ENCODE results near the gene MOK.
"Not testable (repeated sequence)": the region's sequence is repeated elsewhere in the genome, so short reads cannot be mapped to it uniquely, and the experiment has no call there.

MOK gene

GRCh38 chr14:102304611-102305506 is at the start of gene MOK:
Gene MOK (minus strand): TSS chr14:102305164. CDS start chr14:102304968, 196 bp downstream.
- peak; percentile 96 to 98 for DNase-seq
- TF ChIP-seq GATA1 (IDR thresholded peaks at IDR 0.05; ENCODE audit: low read depth, low read length): no peak
- peak; percentile 61 for TF ChIP-seq POLR2A (IDR thresholded peaks at IDR 0.05; ENCODE audit: low read length)

GRCh38 chr14:102353126-102353619 is 48.2 kb upstream of the MOK start:
- no peak for DNase-seq
- TF ChIP-seq GATA1 (IDR thresholded peaks at IDR 0.05; ENCODE audit: low read depth, low read length): no peak
- no peak for TF ChIP-seq POLR2A (IDR thresholded peaks at IDR 0.05; ENCODE audit: low read length)

GRCh38 chr14:102352213-102352612 is 47.2 kb upstream of the MOK start:
- no peak for DNase-seq
- no peak for TF ChIP-seq GATA1 (IDR thresholded peaks at IDR 0.05; ENCODE audit: low read depth, low read length)
- TF ChIP-seq POLR2A (IDR thresholded peaks at IDR 0.05; ENCODE audit: low read length): no peak

GRCh38 chr14:102351593-102351992 is 46.6 kb upstream of the MOK start:
- DNase-seq: not testable (repeated sequence)

GRCh38 chr14:102351023-102351422 is 46.1 kb upstream of the MOK start:
- no peak for DNase-seq
- TF ChIP-seq POLR2A (IDR thresholded peaks at IDR 0.05; ENCODE audit: low read length): no peak
- TF ChIP-seq GATA1 (IDR thresholded peaks at IDR 0.05; ENCODE audit: low read depth, low read length): no peak

- no peak for DNase-seq
- no peak for TF ChIP-seq POLR2A (IDR thresholded peaks at IDR 0.05; ENCODE audit: low read length)
- no peak for TF ChIP-seq GATA1 (IDR thresholded peaks at IDR 0.05; ENCODE audit: low read depth, low read length)
Measured at GRCh38 chr14:102348376-102348775, 43.4 kb upstream of the MOK start.

- no peak for DNase-seq
- TF ChIP-seq POLR2A (IDR thresholded peaks at IDR 0.05; ENCODE audit: low read length) (no peak), GATA1 (IDR thresholded peaks at IDR 0.05; ENCODE audit: low read depth, low read length) (no peak)
Measured at GRCh38 chr14:102346645-102347044, 41.7 kb upstream of the MOK start.

- no peak for DNase-seq
- TF ChIP-seq GATA1 (IDR thresholded peaks at IDR 0.05; ENCODE audit: low read depth, low read length) (no peak), POLR2A (IDR thresholded peaks at IDR 0.05; ENCODE audit: low read length) (no peak)
Measured at GRCh38 chr14:102345232-102345631, 40.3 kb upstream of the MOK start.

- no peak for TF ChIP-seq GATA1 (IDR thresholded peaks at IDR 0.05; ENCODE audit: low read depth, low read length)
Measured at GRCh38 chr14:102344485-102344884, 39.5 kb upstream of the MOK start.

GRCh38 chr14:102344084-102344483 is 39.1 kb upstream of the MOK start:
- no peak for DNase-seq
- no peak for TF ChIP-seq GATA1 (IDR thresholded peaks at IDR 0.05; ENCODE audit: low read depth, low read length)
- no peak for TF ChIP-seq POLR2A (IDR thresholded peaks at IDR 0.05; ENCODE audit: low read length)

More at GRCh38 chr14:102344485-102344884, 39.5 kb upstream of the MOK start:
- DNase-seq: no peak

- TF ChIP-seq POLR2A (IDR thresholded peaks at IDR 0.05; ENCODE audit: low read length) (no peak), GATA1 (IDR thresholded peaks at IDR 0.05; ENCODE audit: low read depth, low read length) (no peak)
- DNase-seq: no peak
Measured at GRCh38 chr14:102342238-102342637, 37.3 kb upstream of the MOK start.

GRCh38 chr14:102341566-102341965 is 36.6 kb upstream of the MOK start:
- TF ChIP-seq GATA1 (IDR thresholded peaks at IDR 0.05; ENCODE audit: low read depth, low read length) (no peak), POLR2A (IDR thresholded peaks at IDR 0.05; ENCODE audit: low read length) (no peak)

GRCh38 chr14:102338724-102339123 is 33.8 kb upstream of the MOK start:
- DNase-seq: no peak
- TF ChIP-seq POLR2A (IDR thresholded peaks at IDR 0.05; ENCODE audit: low read length) (no peak), GATA1 (IDR thresholded peaks at IDR 0.05; ENCODE audit: low read depth, low read length) (no peak)

More at GRCh38 chr14:102341566-102341965, 36.6 kb upstream of the MOK start:
- DNase-seq: no peak

- TF ChIP-seq GATA1 (IDR thresholded peaks at IDR 0.05; ENCODE audit: low read depth, low read length) (no peak), POLR2A (IDR thresholded peaks at IDR 0.05; ENCODE audit: low read length) (no peak)
Measured at GRCh38 chr14:102335163-102335562, 30.2 kb upstream of the MOK start.

More at GRCh38 chr14:102335163-102335562, 30.2 kb upstream of the MOK start:
- DNase-seq: no peak
